GM23338 (cell line): ENCODE measurements around the gene CATSPERD. TPM values are rescaled to one million over a fixed set of nuclear protein-coding genes. Genes with fewer than 3 reads are reported as not detected.
"Not testable (repeated sequence)": the region's sequence is repeated elsewhere in the genome, so short reads cannot be mapped to it uniquely, and the experiment has no call there.

Source experiments
- ATAC-seq: fragments of 200-7000 bp; cut with Tn5 transposase; 3 replicates; pipeline ENCODE4 v1.9.1; 2020
- DNase-seq: peaks from one replicate; pipeline ENCODE4 v3.0.0-alpha.2; 2015; ENCODE audit warnings: low spot score
- H2AFZ ChIP-seq: fragments of 200-600 bp; sonication (generic); 2 replicates; pipeline ENCODE4 v1.8.0; 2016; ENCODE audit warnings: antibody characterized with exemption, mild to moderate bottlenecking, moderate library complexity
- H3F3A ChIP-seq: fragments of 200-600 bp; sonication (generic); replicated peaks from 2 replicates; pipeline ENCODE4 v1.8.0; 2017; ENCODE audit warnings: antibody characterized with exemption, mixed run types, low read depth
- H3K27ac ChIP-seq: fragments of 200-600 bp; sonication (generic); 2 replicates; pipeline ENCODE4 v1.6.1; 2016; ENCODE audit warnings: low read depth
- H3K27me3 ChIP-seq: fragments of 200-600 bp; sonication (generic); 2 replicates; pipeline ENCODE4 v1.8.0; 2016; ENCODE audit warnings: mild to moderate bottlenecking, mixed run types, moderate library complexity; ENCODE audit not compliant: insufficient read depth
- H3K36me3 ChIP-seq: fragments of 200-600 bp; sonication (generic); 2 replicates; pipeline ENCODE4 v1.8.0; 2016; ENCODE audit warnings: mild to moderate bottlenecking; ENCODE audit not compliant: insufficient read depth
- H3K4me1 ChIP-seq: fragments of 200-600 bp; sonication (generic); 2 replicates; pipeline ENCODE4 v1.8.0; 2016; ENCODE audit warnings: mild to moderate bottlenecking, moderate library complexity; ENCODE audit not compliant: insufficient read depth
- H3K4me2 ChIP-seq: fragments of 200-600 bp; sonication (generic); 2 replicates; pipeline ENCODE4 v1.7.1; 2017; ENCODE audit warnings: mixed run types
- H3K4me3 ChIP-seq: fragments of 200-600 bp; sonication (generic); 2 replicates; pipeline ENCODE4 v1.6.1; 2016; ENCODE audit warnings: mixed run types
- H3K79me2 ChIP-seq: fragments of 200-600 bp; sonication (generic); replicated peaks from 2 replicates; pipeline ENCODE4 v1.8.0; 2017; ENCODE audit warnings: mild to moderate bottlenecking; ENCODE audit not compliant: insufficient read depth
- H3K9me2 ChIP-seq: fragments of 200-600 bp; sonication (generic); 2 replicates; pipeline ENCODE4 v1.8.0; 2017; ENCODE audit not compliant: insufficient read depth
- H4K20me1 ChIP-seq: fragments of 200-600 bp; sonication (generic); replicated peaks from 2 replicates; pipeline ENCODE4 v1.8.0; 2017; ENCODE audit warnings: mild to moderate bottlenecking; ENCODE audit not compliant: insufficient read depth
- H3K27ac Mint-ChIP-seq: 2 replicates; pipeline ENCODE4 v1.8.0; 2020; ENCODE audit warnings: inconsistent platforms, mild to moderate bottlenecking, moderate library complexity, mixed read lengths
- H3K27me3 Mint-ChIP-seq: 3 replicates; pipeline ENCODE4 v1.8.0; 2022; ENCODE audit warnings: low read depth, mild to moderate bottlenecking, moderate library complexity, mixed read lengths, inconsistent platforms; ENCODE audit not compliant: insufficient read depth, poor library complexity
- H3K36me3 Mint-ChIP-seq: 3 replicates; pipeline ENCODE4 v1.8.0; 2021; ENCODE audit warnings: low read depth, mild to moderate bottlenecking, inconsistent platforms, moderate library complexity, mixed read lengths
- H3K4me1 Mint-ChIP-seq: 3 replicates; pipeline ENCODE4 v1.8.0; 2020; ENCODE audit warnings: mild to moderate bottlenecking, inconsistent platforms, mixed read lengths
- H3K4me3 Mint-ChIP-seq: 3 replicates; pipeline ENCODE4 v1.8.0; 2021; ENCODE audit warnings: moderate library complexity, mild to moderate bottlenecking, inconsistent platforms, mixed read lengths
- H3K9me3 Mint-ChIP-seq: 3 replicates; pipeline ENCODE4 v1.8.0; 2020; ENCODE audit warnings: moderate library complexity, mild to moderate bottlenecking, inconsistent platforms, mixed read lengths
- CTCF ChIP-seq, 2 experiments: fragments of 200-600 bp in 1 of 2; sonication (generic) in 1 of 2; conservative IDR thresholded peaks; 2 replicates each; pipeline versions ENCODE4 v1.5.1 to v1.6.1; 2016 to 2017; ENCODE audit warnings: antibody characterized with exemption in 2 of 2, low read depth in 2 of 2, mild to moderate bottlenecking in 2 of 2, moderate library complexity in 1 of 2
- EZH2 ChIP-seq: fragments of 200-600 bp; sonication (generic); IDR thresholded peaks from one replicate; pipeline ENCODE4 v1.8.0; 2017; ENCODE audit warnings: antibody characterized with exemption, mild to moderate bottlenecking, low read depth; ENCODE audit not compliant: unreplicated experiment
- EZH2phosphoT487 ChIP-seq: fragments of 200-600 bp; sonication (generic); IDR thresholded peaks from one replicate; pipeline ENCODE4 v1.8.1; 2018; ENCODE audit warnings: antibody characterized with exemption; ENCODE audit not compliant: unreplicated experiment
- STAT1 ChIP-seq: IDR thresholded peaks from one replicate; pipeline ENCODE4 v1.6.1; 2016; ENCODE audit warnings: antibody characterized with exemption; ENCODE audit not compliant: unreplicated experiment
- ZNF114 ChIP-seq: fragments of 250-450 bp; sonication (Bioruptor Pico); IDR thresholded peaks from 2 replicates; pipeline ENCODE4 v1.5.0; 2020; ENCODE audit warnings: mild to moderate bottlenecking, moderate library complexity
- polyA plus RNA-seq: library from polyadenylated mRNA; unstranded; fragments of >200 nt; fragmentation: Nextera tagmentation; extraction: Ambion mirVana; gene quantifications from 2 replicates; pipeline ENCODE4 v1.2.1, GENCODE V29; 2016
- total RNA-seq: library from RNA; depleted of rRNA; stranded (reverse); fragments of >200 nt; shearing (Covaris generic); gene quantifications from 2 replicates; pipeline ENCODE4 v1.2.3, GENCODE V29; 2014

CATSPERD gene
- total and polyA plus RNA-seq, 2 experiments from 2014 or later = 0.17 TPM; not detected in 1

GRCh38 chr19:5743630-5744029 is 23.2 kb downstream of the CATSPERD start:
- no peaks in the 10 kb centered on the region; the same call in 2 of the 3 replicates for H3K9me3 Mint-ChIP-seq
- ATAC-seq (no peak), DNase-seq (no peak)
- no peaks in the 10 kb centered on the region for H3K36me3 Mint-ChIP-seq
- H3K27me3 Mint-ChIP-seq = peaks cover 9% of the 10 kb centered on the region
- H4K20me1 ChIP-seq = no peaks in the 10 kb centered on the region
- H3K4me1 Mint-ChIP-seq = no peaks in the 10 kb centered on the region
- H2AFZ ChIP-seq = no peak overlapping the region
- H3K4me3 Mint-ChIP-seq = no peak overlapping the region
- no peak overlapping the region for H3K4me3 ChIP-seq
- H3K79me2 ChIP-seq = no peaks in the 10 kb centered on the region
- H3F3A ChIP-seq = no peaks in the 10 kb centered on the region
- no peaks in the 10 kb centered on the region for H3K27me3 ChIP-seq
- no peak overlapping the region for H3K4me2 ChIP-seq
- H3K27ac ChIP-seq = no peak overlapping the region
- no peaks in the 10 kb centered on the region for H3K4me1 ChIP-seq
- TF ChIP-seq EZH2 (no peak), STAT1 (no peak), EZH2phosphoT487 (no peak), CTCF (conservative IDR thresholded peaks at IDR 0.05; ENCODE audit: low read depth in 2 of 2) (0 out of 4 replicates have a peak, but pooled peaks of 1 of the 2 experiments have one; percentile 0)
- no peak overlapping the region for H3K27ac Mint-ChIP-seq
- no peaks in the 10 kb centered on the region for H3K36me3 ChIP-seq
- H3K9me2 ChIP-seq = no peaks in the 10 kb centered on the region

- not testable (repeated sequence) for H3K36me3 Mint-ChIP-seq, H3K4me3 ChIP-seq, H3K36me3 ChIP-seq, H2AFZ ChIP-seq, H3K27me3 Mint-ChIP-seq, H4K20me1 ChIP-seq, H3K27ac Mint-ChIP-seq, H3K4me1 Mint-ChIP-seq, DNase-seq, H3F3A ChIP-seq, H3K4me1 ChIP-seq, H3K79me2 ChIP-seq, H3K9me3 Mint-ChIP-seq, H3K4me2 ChIP-seq, H3K27ac ChIP-seq, ATAC-seq, H3K27me3 ChIP-seq, H3K9me2 ChIP-seq, H3K4me3 Mint-ChIP-seq
Measured at GRCh38 chr19:5744999-5745398, 24.6 kb downstream of the CATSPERD start.

- not testable (repeated sequence) for DNase-seq, H3K36me3 ChIP-seq, H3K4me3 ChIP-seq, H3K27ac Mint-ChIP-seq, H3K4me3 Mint-ChIP-seq, H3K36me3 Mint-ChIP-seq, H3K9me3 Mint-ChIP-seq, H3K9me2 ChIP-seq, H2AFZ ChIP-seq, H3K27ac ChIP-seq, H3F3A ChIP-seq, H3K27me3 ChIP-seq, H3K79me2 ChIP-seq, H3K4me2 ChIP-seq, ATAC-seq, H3K4me1 ChIP-seq, H4K20me1 ChIP-seq, H3K4me1 Mint-ChIP-seq
- peaks cover 11% of the 10 kb centered on the region for H3K27me3 Mint-ChIP-seq
Measured at GRCh38 chr19:5748920-5749319, 28.5 kb downstream of the CATSPERD start.

GRCh38 chr19:5749505-5749904 is 29.1 kb downstream of the CATSPERD start:
- Histone ChIP-seq H3K9me2 (no peaks in the 10 kb centered on the region), H3K4me3 (no peak overlapping the region), H3K4me1 (no peaks in the 10 kb centered on the region), H3K36me3 (no peaks in the 10 kb centered on the region), H3K27ac (no peak overlapping the region), H2AFZ (no peak overlapping the region), H3K27me3 (no peaks in the 10 kb centered on the region), H3K79me2 (no peaks in the 10 kb centered on the region), H3F3A (no peaks in the 10 kb centered on the region), H4K20me1 (no peaks in the 10 kb centered on the region), H3K4me2 (no peak overlapping the region)
- Mint-ChIP-seq H3K4me3 (no peak overlapping the region), H3K27me3 (peaks cover 15% of the 10 kb centered on the region), H3K9me3 (no peaks in the 10 kb centered on the region), H3K36me3 (no peaks in the 10 kb centered on the region), H3K27ac (no peak overlapping the region), H3K4me1 (no peaks in the 10 kb centered on the region)
- DNase-seq (no peak), ATAC-seq (no peak)
- TF ChIP-seq EZH2 (no peak), EZH2phosphoT487 (no peak), ZNF114 (CRISPR knock-in tag) (no peak)
